NCI-H345 treated with DMSO at 0.1 percent for 48 hours (cell line): ENCODE results near the gene SLCO6A1.

Experiments used
- DNase-seq: peaks from one replicate; lab custom pipeline; 2025; ENCODE audit not compliant: unreplicated experiment; lab: John Stamatoyannopoulos, UW

Gene SLCO6A1

GRCh38 chr5:102481054-102481715, 17.6 kb downstream of the SLCO6A1 start:
- peak; percentile 47 for DNase-seq

DNA sequence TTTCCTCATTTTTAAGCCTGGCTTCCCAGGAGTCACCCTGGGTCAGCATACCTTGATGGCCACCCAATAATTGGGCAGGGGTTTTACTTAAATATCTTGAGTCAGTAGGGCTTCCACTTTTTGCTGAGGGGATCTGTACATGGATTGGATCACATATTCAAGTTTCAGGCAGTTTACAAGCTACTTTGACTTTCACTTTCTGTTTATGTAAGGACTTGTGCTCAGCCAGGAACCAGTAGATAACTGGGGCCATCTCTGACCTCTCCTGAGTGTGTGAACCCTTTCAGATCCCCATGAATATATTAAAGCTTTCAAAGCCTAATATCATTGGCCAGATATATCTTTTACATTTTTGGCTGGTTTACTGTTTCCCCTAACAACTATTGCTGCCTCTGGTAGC, 45.1 kb downstream of the SLCO6A1 start:
- no peak for DNase-seq

- no peak for DNase-seq
Measured at GRCh38 chr5:102451082-102451481, 47.7 kb downstream of the SLCO6A1 start.

DNA sequence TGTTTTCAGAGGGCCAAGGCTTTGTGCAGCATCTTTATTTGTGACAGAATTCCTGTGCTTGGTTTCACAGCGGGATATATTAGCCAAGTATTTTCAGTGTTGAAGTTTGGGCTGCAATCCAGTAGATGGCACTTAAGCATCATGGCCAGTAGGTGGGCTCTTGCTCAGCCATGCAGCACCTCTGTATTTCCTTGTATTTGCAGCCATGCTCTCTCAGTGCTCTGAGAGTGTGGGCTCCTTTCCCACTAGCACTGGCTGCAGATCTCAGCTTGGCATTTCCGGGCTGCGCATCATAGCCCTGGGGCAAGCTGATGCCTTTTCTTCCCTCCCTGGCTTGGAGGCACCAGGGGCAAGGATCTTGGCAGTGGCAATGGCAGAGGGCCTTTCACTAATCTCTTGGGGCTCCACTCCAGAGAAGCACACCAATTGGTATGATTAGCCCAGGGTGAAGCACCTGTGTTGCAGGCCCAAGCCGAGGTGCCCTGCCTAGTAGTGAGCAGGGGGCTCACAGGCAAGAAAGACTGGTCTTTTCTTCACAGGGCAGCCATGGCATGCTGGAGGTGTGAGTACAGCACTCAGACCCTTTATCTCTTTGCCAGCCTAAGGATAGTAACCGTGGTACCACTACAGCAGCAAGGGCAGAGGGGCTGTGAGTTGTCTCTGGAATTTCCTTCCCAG, 48.3 kb downstream of the SLCO6A1 start:
- DNase-seq = no peak

DNA sequence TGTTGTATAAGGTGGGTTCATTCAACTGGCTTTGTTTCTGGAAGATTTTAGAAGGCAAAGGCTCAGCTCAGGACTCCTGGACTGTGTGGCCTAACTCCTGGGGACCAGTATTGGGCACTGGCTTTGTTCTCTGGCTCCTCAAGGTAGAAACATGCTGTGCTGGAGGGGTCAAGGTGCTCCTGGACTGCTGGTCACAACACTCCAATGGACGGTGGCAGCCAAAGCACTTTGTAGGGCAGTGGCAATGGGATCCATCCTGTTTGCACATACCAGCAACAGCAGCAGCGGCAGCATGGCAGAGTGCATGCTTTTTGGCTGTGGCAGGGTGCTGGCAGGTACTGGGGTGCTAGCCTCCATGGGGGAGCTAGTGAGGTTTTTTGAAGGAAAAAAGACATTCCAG, 65.3 kb downstream of the SLCO6A1 start:
- DNase-seq = no peak

DNA sequence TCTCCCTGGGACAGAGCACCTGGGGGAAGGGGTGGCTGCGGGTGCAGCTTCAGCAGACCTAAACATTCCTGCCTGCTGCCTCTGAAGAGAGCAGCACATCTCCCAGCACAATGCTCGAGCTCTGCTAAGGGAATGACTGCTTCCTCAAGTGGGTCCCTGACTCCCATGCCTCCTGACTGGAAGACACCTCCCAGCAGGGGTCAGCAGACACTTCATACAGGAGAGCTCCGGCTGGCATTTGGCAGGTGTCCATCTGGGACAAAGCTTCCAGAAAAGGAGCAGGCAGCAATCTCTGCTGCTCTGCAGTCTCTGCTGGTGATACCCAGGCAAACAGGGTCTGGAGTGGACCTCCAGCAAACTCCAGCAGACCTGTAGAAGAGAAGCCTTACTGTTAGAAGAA, 77.2 kb downstream of the SLCO6A1 start:
- no peak for DNase-seq

GRCh38 chr5:102418531-102418930, 80.3 kb downstream of the SLCO6A1 start:
- DNase-seq = no peak

- DNase-seq = no peak
Measured at GRCh38 chr5:102414448-102414847, 84.4 kb downstream of the SLCO6A1 start.

DNA sequence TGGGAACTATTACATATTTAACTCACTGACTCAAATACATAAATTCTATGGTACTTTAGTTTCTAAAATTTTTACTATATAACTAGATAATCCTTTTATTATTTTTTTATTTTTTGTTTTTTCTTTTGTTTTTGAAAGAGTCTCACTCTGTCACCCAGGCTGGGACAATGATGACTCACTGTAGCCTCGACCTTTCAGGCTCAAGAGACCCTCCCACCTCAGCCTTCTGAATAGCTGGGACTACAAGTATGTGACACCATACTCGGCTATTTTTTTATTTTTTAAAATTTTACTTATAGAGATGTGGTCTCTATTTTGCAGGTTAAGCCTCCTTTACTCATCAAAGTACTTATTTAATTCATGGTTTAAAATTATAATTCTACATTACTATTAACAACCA, 110.6 kb downstream of the SLCO6A1 start:
- DNase-seq = no peak

- no peak for DNase-seq
Measured at GRCh38 chr5:102385365-102385764, 113.4 kb downstream of the SLCO6A1 start.

- DNase-seq = no peak
Measured at GRCh38 chr5:102380174-102380573, 118.6 kb downstream of the SLCO6A1 start.

DNA sequence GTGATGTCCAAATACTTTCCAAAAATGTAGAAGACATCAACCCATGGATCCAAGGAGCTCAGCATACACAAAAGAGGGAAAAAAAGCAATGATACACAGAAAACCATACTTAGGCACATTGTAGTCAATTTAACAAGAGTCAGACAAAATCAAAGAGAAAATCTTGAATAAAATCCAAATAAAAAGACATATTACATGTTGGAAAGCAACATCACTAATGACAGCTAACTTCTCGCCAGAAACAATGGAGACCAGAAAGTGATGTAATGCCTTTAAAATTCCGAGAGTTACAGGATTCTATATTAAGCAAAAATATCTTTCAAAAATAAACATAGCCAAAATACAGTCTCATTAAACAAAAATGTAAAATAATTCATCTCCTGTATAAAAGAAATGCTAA, 122.9 kb downstream of the SLCO6A1 start:
- DNase-seq = no peak

GRCh38 chr5:102375272-102375671, 123.5 kb downstream of the SLCO6A1 start:
- DNase-seq = no peak

DNA sequence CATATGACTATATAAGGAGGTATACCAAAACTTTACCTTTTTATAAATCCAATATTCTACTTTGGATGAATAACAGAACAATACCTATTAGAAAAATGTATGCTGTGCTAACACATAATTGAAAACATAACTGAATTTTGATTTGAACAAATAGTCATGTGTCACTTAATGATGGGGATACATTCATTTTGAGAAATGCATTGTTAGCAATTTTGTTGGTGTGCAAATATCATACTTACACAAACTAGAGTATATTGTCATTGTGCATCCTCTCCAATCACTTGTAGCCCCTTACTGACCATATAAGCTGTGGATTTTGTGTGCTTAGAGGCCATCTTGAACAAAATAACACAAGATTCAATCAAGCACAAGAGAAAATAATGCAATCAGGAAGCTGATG, 130.4 kb downstream of the SLCO6A1 start:
- no peak for DNase-seq

GRCh38 chr5:102341681-102342288, 157.0 kb downstream of the SLCO6A1 start:
- DNase-seq = peak; percentile 49

- DNase-seq = no peak
Measured at GRCh38 chr5:102324714-102325113, 174.1 kb downstream of the SLCO6A1 start.
